HG02938 (cell line): Measurements from ENCODE around the gene OLFML2B.

Source experiments
- ATAC-seq: cut with Tn5 transposase; IDR thresholded peaks from one replicate; pipeline ENCODE4 v1.9.1; 2021; ENCODE audit warnings: mild to moderate bottlenecking, moderate library complexity; ENCODE audit not compliant: unreplicated experiment

OLFML2B gene

DNA sequence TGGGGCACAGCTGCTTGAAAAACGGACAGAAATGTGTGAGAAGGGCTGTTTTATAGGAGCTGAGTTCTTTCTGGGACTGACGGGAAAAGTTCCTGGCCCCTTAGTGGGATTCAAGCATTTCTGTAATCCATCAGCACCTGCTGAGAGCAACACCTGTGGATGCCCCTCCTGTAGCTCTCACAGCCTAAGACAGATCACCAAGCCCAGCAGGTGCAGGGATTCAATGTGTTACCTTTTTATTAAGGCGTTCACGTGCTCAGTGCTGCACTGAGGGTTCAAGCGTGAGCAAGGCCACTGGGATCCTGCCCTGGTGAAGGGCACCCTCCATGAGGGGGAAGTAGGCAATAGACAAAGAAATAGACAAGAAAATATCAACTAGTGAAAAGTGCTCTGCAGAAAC lies 14.9 kb downstream of the OLFML2B start:
- no peak for ATAC-seq

DNA sequence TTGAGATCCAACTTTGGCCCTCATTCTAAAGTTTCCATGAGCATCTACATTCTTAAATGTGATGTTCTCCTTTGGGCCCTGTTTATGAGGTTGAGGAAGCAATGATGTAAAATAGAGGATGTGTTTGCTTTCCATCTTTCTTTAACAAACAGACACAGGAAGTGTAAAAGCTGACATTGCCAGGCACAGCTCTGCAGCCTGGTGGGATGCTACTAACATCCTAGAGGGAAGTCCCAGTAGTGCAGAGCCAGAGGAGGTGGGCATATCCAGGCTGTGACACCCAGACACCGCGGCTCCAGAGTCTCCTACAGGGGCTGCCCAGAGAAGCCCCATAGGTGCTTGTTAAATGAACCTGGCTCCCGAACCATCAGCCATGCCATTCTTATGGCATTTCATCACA lies 16.2 kb downstream of the OLFML2B start:
- no peak for ATAC-seq

DNA sequence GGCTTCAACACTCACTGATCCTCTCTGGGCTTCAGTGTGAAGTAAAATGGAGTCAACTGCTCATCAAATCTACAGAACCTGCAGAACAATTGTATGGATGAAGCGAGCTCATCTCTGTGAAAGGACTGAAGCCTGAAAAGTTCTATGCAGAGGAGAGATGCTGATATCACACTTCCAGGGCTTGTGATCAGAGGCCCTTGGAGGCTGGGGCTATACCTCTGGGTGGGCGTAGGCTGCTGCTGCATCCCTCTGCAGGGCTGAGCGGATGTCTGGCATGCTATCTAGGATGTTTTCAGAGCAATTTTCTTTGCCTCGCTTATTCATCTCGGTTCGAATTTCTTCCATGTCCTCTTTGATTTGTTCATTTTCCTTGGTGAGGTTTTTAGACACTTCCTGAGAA lies 17.6 kb downstream of the OLFML2B start:
- ATAC-seq = no peak

DNA sequence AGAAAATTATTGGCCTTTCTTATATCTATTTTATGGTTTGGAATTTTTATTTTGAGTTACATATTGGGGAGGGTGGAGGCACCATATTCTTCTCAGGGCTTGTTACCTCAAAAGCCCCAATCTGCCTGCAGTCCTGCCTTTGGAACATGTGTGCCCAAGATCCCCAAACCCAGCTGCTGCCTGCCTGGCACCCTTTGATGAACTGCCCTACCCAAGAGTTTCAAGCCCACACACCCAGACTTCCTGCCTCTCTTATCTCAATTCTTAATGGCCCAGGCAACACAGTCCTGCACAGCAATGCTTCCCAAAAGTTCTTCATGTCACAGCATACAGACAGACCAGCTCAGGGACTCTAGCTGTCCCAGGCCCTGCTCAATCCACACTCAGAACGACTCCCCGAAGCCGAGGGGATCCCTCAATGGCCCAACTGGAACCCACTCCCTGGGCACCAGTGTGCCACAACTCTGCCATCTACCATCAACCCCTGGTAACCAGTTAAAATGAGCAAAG lies 19.2 kb downstream of the OLFML2B start:
- ATAC-seq = no peak

DNA sequence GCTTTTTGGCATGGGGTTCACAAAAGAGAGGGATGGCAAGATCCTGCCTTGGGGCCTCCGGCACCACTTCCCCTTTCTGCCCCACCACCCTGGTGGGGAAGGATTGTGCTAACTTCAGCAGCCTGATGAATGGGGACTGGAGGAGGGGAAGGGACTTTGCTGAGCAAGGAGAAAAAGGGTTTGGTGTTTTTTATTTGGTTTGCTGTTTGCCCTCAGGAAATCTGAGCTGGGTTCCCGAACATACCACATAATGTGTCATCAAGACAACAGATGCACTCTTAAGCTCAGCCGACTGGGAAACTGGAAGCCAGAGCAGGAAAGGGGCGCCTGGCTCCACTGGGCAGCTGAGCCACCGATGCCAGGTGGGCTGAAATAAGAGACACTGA lies 19.8 kb downstream of the OLFML2B start:
- ATAC-seq = no peak

DNA sequence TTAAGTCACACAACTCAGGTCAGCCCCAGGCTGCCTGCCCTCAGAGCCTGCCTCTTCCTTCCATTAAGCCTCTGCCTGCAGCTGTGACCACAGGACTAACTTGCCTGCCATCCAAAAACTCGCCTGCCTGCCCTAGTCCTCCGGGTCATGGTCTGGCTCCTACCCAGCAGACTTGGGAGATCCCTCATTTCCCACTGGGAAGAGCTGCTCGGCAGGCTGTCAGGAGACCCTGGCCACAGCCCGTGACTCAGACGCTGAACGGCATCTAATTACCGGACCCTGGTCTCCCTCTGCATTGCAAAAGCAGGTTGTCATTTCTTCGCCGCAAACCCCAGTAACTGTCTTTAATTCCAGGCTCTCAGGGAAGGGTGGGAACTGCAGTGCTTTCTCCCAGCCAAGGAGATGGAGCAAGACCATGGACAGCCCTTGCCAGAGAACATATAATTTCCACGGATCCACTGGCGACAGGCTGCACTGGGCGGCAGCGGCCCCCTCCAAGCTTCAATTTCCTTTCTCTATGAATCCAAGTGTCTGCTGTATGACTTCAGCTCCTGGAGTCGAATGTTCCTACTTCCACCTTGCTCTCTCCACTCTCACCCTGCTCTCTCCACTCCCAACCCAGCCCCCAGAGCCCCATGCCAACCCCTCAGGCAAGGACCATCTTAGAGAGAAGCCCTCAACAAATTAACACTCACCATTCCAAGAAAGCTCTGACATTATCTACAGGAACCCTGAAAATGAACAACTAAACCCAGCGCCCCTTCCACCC lies 20.4 kb downstream of the OLFML2B start:
- no peak for ATAC-seq

DNA sequence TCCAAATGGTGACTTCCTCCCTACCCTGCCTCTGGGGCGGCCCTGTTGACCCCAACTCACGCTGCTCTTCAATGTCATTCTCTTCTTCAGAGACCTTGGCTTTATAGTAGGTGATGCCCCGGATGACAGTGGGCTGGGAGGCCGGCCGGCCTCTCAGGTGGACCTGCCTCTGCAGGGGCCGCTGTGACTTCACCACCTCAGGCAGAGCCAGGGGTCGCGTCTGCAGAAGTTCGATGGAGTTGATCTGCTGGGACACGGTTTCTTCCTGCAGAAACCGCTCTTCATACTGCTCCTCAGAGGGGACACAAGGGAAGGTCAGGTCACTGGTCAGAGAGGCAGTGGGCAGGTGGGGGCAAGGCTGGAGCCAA lies 23.6 kb downstream of the OLFML2B start:
- ATAC-seq = no peak

DNA sequence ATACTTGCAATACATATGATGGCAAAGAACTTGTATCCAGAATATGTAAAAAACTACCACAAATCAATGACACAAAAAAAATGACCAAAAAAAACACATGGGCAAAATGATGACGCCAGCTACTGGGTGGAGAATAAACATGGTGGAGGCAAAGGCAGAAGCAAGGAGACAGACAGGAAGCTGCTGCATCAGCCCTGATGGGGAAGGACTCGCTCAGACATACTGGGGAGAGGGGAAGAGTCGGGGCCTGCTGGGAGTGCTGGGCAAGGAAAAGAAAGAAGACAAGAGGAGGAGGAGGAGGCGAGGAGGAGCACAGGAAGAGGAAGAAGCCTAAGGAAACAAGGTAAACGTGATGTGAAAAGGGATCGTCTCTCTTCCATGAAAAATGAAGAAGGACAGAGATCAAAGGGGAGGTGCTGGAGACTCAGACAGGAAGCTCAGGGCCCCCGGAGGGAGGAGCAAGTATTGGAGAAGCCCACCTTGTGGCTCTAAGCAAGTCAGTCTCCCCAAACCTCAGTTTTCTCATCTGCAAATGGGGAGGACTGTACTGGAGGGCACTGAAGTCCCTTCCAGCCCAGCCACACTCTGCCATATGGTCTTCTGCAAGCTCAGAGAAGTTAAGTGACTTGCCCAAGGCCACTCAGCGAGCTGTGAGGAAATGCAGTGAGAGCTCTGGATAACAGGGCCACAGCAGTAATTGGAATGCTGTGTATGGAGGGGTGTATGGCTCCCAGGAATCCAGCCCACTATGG lies 24.2 kb downstream of the OLFML2B start:
- no peak for ATAC-seq

DNA sequence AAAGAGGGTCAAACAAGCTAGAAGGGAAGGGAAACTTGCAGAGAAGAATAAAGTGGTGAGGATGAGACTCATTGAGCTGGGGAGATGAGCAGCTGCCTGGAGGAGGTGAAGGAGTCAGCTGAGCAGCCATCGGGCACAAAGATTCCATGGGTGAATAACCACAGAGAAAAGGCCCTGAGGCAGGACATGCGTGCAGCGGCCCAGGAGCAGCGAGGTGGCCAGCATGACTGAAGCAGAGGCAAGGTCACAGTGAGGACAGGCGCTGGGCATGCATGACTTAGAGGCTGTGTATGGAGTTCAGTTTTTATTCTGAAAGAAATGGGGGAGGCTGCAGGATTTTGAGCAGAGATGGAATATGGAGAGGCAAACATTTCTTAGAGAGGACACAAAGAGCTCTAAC lies 24.9 kb downstream of the OLFML2B start:
- no peak for ATAC-seq

DNA sequence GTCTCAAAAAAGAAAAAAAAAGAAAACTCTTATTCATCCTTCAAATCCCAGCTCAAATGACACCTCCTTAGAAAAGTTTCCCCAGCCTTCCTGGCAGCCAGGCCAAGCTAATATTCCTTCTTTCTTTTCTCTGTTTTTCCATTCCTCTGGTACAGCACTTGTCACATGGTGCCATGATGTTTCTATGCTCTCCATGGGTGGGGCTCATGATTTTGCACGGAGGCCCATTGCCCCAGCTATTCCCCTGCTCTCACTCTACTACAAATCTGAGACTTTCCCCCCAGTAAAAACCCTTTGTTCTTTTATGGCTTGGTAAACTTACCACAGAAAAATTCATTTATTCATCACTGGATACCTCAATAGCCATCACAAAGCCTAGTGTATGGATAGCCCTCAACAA lies 26.5 kb downstream of the OLFML2B start:
- no peak for ATAC-seq

DNA sequence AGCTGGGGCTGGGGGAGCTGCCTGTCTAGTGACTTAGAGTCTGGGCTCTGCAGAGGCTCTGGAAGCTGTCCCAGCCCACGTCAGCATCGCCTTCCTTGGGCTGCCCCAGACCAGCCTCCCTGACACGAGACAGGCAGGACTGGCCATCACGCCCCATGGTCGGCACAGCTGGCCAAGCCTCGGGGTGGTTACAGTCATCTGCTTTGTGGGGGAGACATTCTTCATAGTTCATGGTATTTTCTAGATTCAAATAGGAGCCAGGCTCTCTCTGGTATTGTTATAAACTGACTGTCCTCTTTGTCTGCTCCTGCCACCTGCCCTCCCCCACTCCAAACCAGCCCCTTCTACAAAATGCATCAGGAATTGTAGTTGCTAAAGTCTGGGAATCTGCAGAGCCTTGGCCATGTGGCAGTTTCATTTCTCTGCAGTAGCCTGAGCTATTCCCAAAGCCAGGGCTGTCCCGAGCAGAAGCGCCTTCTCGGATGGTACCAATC lies 29.4 kb downstream of the OLFML2B start:
- no peak for ATAC-seq

DNA sequence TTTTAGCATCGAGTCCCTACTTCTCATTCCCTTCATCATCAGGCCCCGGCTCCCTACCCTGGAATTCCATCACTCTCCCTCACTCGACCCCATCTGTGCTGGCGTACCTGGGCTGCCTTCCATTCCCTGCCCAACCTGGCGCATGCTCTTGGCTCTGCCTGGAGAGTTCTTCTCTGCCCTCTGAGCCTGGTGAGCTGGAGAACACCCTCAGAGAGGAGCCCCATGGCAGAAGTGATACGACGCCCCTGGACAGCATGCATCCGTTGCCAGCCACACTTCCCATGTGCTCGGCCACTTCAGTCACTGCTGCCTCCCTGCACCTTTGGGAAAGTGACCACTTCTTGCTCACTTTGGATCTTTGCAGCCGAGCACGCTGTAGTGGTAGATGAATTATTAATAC lies 30.1 kb downstream of the OLFML2B start:
- ATAC-seq = no peak

DNA sequence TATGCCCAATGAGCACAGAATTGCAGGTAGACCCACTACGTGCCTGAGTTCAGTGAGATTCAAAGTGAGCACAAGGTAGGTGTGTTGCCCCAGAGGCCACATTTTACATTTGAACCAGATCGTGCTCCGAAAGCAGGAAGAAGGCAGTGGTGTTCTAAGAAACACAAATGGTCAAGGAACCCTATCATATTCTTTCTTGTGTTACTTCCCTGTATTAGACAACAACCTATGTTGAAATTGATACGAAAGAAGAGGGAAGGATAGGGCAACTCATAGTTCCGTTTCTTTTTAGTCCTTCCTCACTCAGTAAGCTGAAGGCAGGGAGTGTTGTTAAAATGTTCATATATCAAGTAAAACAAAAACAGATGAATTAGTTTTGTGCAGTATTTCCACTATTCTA lies 33.9 kb downstream of the OLFML2B start:
- ATAC-seq = no peak

DNA sequence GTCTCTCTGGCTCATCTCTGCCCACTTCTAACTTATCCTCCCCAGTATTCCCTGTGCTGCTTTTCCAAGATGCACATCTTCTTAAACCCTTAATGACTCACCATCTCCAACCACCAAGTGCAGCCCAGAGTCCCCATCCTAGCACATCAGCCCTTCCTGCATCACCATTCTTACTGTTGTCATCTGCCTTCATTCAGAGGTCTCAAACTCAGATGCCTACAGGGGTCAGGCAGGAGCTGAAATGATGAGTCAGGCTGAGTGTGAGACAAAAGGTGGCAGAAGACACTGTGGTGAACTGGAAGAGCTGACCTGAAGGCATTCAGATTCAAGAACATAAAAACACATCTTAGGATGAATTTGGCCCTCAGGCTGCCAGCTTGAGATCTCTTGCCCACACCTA lies 34.6 kb downstream of the OLFML2B start:
- no peak for ATAC-seq

DNA sequence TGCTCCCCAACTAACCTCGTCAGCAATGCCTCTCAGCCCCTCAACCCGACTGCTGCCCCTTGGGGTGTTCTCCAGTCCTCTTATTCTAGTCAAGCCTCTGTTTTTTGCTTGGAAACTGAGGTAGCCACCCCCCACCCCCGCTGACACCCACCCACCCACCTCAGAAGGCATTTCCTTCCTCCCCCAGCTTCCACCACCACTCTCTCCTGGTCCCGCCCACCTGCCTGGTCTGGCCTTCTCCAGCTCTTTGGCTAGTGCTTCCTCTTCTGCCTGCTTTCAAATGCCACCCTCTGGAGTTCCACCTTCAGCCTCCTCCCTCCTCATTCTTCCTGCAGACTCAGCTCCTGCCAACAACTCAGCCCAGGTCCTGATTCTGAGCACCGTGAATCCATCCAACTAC lies 35.3 kb downstream of the OLFML2B start:
- no peak for ATAC-seq

DNA sequence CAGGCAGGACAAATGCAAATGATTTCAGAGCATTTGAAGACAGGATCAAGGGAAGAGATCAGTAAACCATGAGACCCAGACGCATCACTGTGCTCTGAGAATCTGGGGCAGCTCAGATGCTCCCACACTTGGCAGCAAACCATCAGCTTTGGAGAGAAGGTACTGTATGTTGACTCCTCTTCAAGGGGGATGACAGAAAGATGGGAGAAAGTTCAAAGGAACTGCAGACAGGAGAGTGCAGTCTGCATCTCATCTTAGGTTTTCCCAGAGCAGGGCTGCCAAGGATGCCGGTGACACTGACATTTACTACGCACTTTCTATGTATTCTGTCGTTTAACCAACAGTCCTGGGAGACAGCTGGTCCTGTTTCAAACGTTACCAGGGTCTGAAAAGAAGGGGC lies 35.8 kb downstream of the OLFML2B start:
- ATAC-seq = no peak

DNA sequence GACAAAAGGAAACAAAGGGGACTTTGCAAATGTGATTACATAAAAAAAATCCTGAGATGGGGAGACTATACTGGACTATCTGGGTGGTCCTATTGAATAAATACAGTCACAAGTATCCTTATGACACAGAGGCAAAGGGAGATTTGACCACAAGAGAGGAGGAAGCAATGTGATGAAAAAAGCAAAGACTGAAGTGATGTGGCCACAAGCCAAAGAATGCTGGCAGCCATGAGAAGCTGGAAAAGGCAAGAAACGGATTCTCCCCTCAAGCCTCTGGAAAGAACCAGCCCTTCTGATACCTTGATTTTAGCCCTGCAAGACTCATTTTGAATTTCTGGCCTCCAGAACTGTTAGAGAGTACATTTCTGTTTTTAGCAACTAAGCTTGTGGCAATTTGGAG lies 36.4 kb downstream of the OLFML2B start:
- no peak for ATAC-seq

DNA sequence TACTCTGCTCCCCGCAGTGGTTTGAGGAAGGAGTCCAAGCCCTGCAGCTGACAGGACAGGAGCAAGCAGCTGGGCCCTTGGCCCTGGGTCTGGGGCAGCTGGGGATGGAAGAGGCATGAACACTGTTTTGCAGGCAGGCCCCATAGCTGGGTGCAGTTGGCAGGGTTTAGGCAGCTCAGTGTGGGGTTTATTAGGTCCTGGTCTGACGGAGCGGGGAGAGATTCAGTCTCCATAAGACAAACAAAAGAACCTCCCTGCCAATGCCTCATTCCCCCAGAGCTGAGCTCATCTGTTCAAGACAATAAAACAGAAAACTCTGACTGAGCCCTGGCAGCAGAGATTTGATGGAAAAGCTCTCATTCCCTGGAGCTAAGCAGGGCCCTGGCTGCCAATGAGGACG lies 37.3 kb downstream of the OLFML2B start:
- no peak for ATAC-seq

DNA sequence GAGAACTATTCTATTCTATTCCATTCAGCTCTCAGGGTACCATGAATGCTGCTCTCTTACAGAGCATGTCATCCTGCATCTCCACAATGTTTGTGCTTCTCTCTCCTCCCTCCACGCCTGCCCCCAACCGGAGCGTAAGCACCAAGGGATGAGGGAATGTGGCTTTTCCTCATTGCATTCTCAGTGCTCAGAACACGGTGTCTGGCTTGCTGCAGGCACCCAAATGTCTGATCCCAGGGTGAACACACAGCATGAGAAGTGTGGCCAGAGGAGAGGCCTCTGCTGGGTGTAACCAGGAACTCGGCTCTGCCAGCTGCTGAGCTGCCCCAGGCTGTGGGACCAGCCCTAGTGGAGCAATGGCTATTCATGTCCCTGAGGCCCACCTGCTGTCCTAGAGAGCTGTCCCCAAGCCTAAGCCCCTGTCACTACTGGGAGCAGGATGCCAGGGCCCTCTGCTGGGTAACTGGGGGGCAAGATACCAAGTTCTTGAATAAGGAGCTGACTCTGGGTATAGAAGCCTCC lies 38.3 kb downstream of the OLFML2B start:
- no peak for ATAC-seq

DNA sequence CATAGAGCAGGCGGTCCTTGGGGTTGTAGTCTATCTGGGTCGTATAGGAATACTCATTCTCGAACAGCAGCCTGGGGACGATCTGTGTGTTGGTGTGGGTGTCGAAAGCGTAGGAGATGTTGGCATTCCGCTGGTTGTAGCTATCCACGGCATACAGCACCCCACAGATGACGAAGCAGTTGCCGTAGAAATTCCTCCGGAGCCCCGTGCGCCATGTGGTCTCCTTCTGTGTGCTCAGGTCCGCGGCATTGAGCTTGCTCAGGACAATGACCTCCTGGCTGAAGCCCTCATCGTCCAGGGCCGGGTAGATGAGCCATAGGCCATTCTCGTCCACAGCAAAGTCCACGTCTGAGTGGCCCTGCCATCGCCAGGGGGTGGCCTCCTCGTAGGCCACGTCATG lies 39.9 kb downstream of the OLFML2B start:
- no peak for ATAC-seq

DNA sequence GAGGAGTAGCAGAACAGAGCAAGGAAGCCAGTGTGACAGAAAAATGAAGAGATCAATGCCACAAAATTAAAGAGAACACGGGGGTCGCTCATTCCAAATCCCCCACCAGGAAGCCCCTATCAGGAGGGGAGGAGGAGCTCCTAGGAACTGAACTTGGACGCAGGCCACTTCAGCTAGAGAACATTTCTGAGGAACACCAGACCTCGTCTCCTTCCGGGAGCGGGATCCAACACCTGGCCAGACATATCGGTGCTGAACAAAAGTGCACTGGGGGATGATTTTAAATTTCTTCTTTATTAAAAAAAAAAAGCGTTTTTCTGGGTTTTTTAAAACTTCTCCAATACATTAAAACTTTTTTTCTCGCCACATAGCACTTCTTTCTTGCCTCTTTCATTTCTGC lies 40.8 kb downstream of the OLFML2B start:
- no peak for ATAC-seq

DNA sequence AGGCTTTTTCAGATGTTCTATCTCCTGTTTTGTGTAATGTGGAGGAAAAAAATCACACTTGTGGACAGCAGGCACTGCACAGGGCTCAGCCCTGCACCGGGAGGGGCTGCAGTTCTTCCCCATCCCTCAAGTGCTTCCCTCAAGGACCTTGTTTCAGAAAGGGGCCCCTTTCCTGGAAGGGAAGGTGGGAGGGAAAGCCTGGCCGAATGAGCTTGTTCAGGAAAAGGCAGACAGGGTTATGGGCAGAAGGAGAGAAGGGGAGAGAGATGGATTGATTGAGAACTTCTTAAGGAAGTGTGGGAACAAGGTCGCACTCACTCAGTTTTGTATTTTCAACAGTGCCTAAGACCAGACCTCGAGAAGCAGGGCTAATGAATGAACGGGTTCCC lies 41.2 kb downstream of the OLFML2B start:
- ATAC-seq = no peak
